DMS53 treated with DMSO at 0.1 percent for 48 hours (cell line): ENCODE data around the gene MMP28.

Experiments
- DNase-seq: peaks from one replicate; lab custom pipeline; 2025; ENCODE audit not compliant: unreplicated experiment; lab: John Stamatoyannopoulos, UW

The MMP28 gene

GRCh38 chr17:35744830-35745229 is 50.6 kb downstream of the MMP28 start:
- DNase-seq = no peak

GRCh38 chr17:35743626-35744328 is 51.7 kb downstream of the MMP28 start:
- DNase-seq = no peak

GRCh38 chr17:35742896-35743477 is 52.5 kb downstream of the MMP28 start:
- DNase-seq = no peak

GRCh38 chr17:35742496-35742895 is 52.9 kb downstream of the MMP28 start:
- DNase-seq = no peak

GRCh38 chr17:35740997-35741931 is 54.2 kb downstream of the MMP28 start:
- DNase-seq = peak; percentile 34

- DNase-seq = no peak
Measured at GRCh38 chr17:35740216-35740615, 55.2 kb downstream of the MMP28 start.

GRCh38 chr17:35738519-35739133 is 56.8 kb downstream of the MMP28 start:
- DNase-seq = no peak

GRCh38 chr17:35736236-35736635 is 59.2 kb downstream of the MMP28 start:
- DNase-seq = no peak

GRCh38 chr17:35735036-35735805 is 60.2 kb downstream of the MMP28 start:
- no peak for DNase-seq

- DNase-seq = no peak
Measured at GRCh38 chr17:35734396-35734795, 61.0 kb downstream of the MMP28 start.

GRCh38 chr17:35733366-35733765 is 62.1 kb downstream of the MMP28 start:
- DNase-seq = no peak

GRCh38 chr17:35732806-35733136 is 62.7 kb downstream of the MMP28 start:
- DNase-seq = no peak

- DNase-seq = no peak
Measured at GRCh38 chr17:35731917-35732805, 63.3 kb downstream of the MMP28 start.

- DNase-seq = no peak
Measured at GRCh38 chr17:35731239-35731916, 64.1 kb downstream of the MMP28 start, which contains the start of gene RASL10B. RASL10B (plus strand) TSS chr17:35731639; CDS start chr17:35735185, 3,546 bp downstream.

- DNase-seq = no peak
Measured at GRCh38 chr17:35730400-35731005, 64.9 kb downstream of the MMP28 start.

- DNase-seq = no peak
Measured at GRCh38 chr17:35729405-35729833, 66.0 kb downstream of the MMP28 start.

GRCh38 chr17:35728551-35728950 is 66.9 kb downstream of the MMP28 start:
- no peak for DNase-seq

GRCh38 chr17:35727635-35728034 is 67.8 kb downstream of the MMP28 start:
- no peak for DNase-seq
